Measurements from ENCODE around the gene KLHL35. TPM values are rescaled to one million over a fixed set of nuclear protein-coding genes. Genes with fewer than 3 reads are reported as not detected.
A peak's percentile ranks its signal among the peaks of the same experiment; 100 is the strongest.

KLHL35 gene, protein sequence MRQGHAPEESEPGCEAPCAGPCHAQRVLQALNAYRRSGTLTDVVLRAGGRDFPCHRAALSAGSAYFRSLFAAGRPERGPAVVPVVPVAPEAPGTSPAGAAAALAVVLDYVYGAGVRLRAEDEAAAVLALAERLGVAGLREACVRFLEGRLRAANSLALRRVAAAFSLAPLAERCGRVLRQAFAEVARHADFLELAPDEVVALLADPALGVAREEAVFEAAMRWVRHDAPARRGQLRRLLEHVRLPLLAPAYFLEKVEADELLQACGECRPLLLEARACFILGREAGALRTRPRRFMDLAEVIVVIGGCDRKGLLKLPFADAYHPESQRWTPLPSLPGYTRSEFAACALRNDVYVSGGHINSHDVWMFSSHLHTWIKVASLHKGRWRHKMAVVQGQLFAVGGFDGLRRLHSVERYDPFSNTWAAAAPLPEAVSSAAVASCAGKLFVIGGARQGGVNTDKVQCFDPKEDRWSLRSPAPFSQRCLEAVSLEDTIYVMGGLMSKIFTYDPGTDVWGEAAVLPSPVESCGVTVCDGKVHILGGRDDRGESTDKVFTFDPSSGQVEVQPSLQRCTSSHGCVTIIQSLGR
- total RNA-seq (2014; rRNA removed; shearing (Covaris generic)) (0.28 and 1.1 TPM in 2 replicates), polyA plus RNA-seq (2016; fragmentation: Nextera tagmentation; extraction: Ambion mirVana) (0.10 TPM in 1 of 2 replicates, not detected in the other)
- long read RNA-seq, partial matches to known transcripts, result 0 of 3 reads
- long read RNA-seq, other reads (novel, unspliced or antisense), result 3 of 3 reads

DNA sequence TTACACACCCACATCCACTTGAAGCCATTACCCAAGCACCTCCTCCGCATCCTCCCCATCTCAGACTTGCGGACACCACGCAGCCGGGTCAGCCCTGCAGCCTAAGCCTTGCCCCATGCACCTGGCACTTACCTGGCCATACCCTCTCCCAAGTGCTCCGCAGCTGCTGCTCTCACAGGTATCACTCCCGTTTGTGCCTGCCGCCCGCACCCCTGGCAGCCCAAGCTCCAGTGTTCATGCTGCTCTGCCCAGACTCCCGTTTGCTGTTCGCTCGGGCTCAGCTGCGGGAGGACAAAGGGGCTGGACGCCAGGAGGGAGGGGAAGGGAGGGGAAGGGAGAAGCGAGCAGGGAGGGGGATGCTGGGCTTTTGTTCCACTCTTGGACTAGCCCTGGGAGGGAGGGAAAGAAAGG is at the start of gene KLHL35:
TSS of gene KLHL35 (minus strand) at position 293 of the 411 bp plus-strand sequence. CDS start 2,574 bp downstream, outside the sequence.
- Histone ChIP-seq H3K4me2 (peak within 1 kb of the TSS; percentile 71), H3K36me3 (ENCODE audit: insufficient read depth) (no peaks in the 10 kb centered on the region), H3K79me2 (replicated peaks; ENCODE audit: insufficient read depth) (no peaks in the 10 kb centered on the region), H2AFZ (peak within 1 kb of the TSS; percentile 69), H3F3A (replicated peaks; ENCODE audit: low read depth) (peaks cover 6% of the 10 kb centered on the region; the same call in 1 of the 2 replicates), H3K4me3 (peak within 1 kb of the TSS; percentile 43), H3K4me1 (ENCODE audit: insufficient read depth) (peaks cover 10% of the 10 kb centered on the region), H3K27ac (ENCODE audit: low read depth) (no peak within 1 kb of the TSS), H3K9me2 (ENCODE audit: insufficient read depth) (no peaks in the 10 kb centered on the region), H4K20me1 (replicated peaks; ENCODE audit: insufficient read depth) (no peaks in the 10 kb centered on the region; the same call in 1 of the 2 replicates), H3K27me3 (ENCODE audit: insufficient read depth) (peaks cover 56% of the 10 kb centered on the region)
- no peak for DNase-seq (ENCODE audit: low spot score)
- Mint-ChIP-seq H3K27ac (no peak within 1 kb of the TSS), H3K4me3 (peak within 1 kb of the TSS; percentile 66), H3K36me3 (ENCODE audit: low read depth) (peaks cover 19% of the 10 kb centered on the region), H3K4me1 (peaks cover 28% of the 10 kb centered on the region), H3K9me3 (peaks cover 19% of the 10 kb centered on the region), H3K27me3 (ENCODE audit: insufficient read depth, low read depth, poor library complexity) (peaks cover 59% of the 10 kb centered on the region)
- ATAC-seq, result peak; percentile 15
- TF ChIP-seq, protein P1, sequence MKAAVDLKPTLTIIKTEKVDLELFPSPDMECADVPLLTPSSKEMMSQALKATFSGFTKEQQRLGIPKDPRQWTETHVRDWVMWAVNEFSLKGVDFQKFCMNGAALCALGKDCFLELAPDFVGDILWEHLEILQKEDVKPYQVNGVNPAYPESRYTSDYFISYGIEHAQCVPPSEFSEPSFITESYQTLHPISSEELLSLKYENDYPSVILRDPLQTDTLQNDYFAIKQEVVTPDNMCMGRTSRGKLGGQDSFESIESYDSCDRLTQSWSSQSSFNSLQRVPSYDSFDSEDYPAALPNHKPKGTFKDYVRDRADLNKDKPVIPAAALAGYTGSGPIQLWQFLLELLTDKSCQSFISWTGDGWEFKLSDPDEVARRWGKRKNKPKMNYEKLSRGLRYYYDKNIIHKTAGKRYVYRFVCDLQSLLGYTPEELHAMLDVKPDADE (IDR thresholded peaks at IDR 0.05), result no peak
- peak; percentile 34 for TF ChIP-seq EZH2 (IDR thresholded peaks at IDR 0.05; ENCODE audit: low read depth, unreplicated experiment)

DNA sequence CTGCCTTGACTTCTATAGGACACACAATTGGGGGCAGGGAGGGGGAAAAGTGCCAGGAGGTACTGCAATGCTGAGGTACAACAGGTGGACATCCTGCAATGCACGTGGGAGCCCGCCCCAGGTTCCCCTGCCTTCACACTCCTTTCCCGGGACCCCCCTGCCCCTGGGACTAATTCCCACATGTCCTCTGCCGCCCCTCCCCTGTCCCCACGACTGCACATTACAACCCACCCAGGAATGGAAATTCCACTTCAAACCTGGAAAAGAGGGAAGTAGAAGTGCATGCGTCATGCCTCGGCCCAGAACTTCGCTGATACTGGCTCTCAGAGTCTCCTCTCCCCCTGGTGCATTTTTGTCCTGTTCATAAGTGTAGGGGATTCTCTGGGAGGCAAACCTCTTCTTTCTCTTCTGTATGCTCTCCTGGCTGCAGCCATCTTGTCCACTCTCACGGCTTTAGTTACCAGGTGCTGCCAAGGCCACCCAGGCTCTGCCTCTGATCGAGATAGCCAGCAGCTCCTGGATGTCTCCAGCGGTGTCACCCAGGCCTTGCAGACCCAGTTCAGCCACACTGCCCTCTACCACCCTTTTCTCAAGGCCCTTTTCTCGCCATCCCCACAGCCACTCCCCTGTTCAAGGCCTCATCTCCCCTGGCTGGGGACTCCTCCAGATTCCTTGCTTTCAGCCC is 49.1 kb upstream of the KLHL35 start:
- Histone ChIP-seq H3K27ac (ENCODE audit: low read depth) (no peak overlapping the region), H2AFZ (no peak overlapping the region), H3K9me2 (ENCODE audit: insufficient read depth) (no peaks in the 10 kb centered on the region), H3K4me1 (ENCODE audit: insufficient read depth) (no peaks in the 10 kb centered on the region), H4K20me1 (replicated peaks; ENCODE audit: insufficient read depth) (no peaks in the 10 kb centered on the region), H3K79me2 (replicated peaks; ENCODE audit: insufficient read depth) (no peaks in the 10 kb centered on the region), H3K4me2 (no peak overlapping the region), H3F3A (replicated peaks; ENCODE audit: low read depth) (no peaks in the 10 kb centered on the region), H3K36me3 (ENCODE audit: insufficient read depth) (no peaks in the 10 kb centered on the region), H3K27me3 (ENCODE audit: insufficient read depth) (no peaks in the 10 kb centered on the region), H3K4me3 (no peak overlapping the region)
- H3K4me1 Mint-ChIP-seq, result peaks cover 10% of the 10 kb centered on the region; the same call in 2 of the 3 replicates
- no peaks in the 10 kb centered on the region for H3K36me3 Mint-ChIP-seq (ENCODE audit: low read depth)
- no peak for TF ChIP-seq ZNF114 (CRISPR knock-in tag; IDR thresholded peaks at IDR 0.05)
- TF ChIP-seq, protein P2, sequence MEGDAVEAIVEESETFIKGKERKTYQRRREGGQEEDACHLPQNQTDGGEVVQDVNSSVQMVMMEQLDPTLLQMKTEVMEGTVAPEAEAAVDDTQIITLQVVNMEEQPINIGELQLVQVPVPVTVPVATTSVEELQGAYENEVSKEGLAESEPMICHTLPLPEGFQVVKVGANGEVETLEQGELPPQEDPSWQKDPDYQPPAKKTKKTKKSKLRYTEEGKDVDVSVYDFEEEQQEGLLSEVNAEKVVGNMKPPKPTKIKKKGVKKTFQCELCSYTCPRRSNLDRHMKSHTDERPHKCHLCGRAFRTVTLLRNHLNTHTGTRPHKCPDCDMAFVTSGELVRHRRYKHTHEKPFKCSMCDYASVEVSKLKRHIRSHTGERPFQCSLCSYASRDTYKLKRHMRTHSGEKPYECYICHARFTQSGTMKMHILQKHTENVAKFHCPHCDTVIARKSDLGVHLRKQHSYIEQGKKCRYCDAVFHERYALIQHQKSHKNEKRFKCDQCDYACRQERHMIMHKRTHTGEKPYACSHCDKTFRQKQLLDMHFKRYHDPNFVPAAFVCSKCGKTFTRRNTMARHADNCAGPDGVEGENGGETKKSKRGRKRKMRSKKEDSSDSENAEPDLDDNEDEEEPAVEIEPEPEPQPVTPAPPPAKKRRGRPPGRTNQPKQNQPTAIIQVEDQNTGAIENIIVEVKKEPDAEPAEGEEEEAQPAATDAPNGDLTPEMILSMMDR (conservative IDR thresholded peaks at IDR 0.05; ENCODE audit: low read depth in 2 of 2), result no peak
- H3K27me3 Mint-ChIP-seq (ENCODE audit: insufficient read depth, low read depth, poor library complexity), result peaks cover 10% of the 10 kb centered on the region
- no peaks in the 10 kb centered on the region for H3K9me3 Mint-ChIP-seq
- ATAC-seq (no peak; the same call in 2 of the 3 replicates), DNase-seq (ENCODE audit: low spot score) (no peak)
- peak overlapping the region; percentile 12 for H3K27ac Mint-ChIP-seq
- no peak overlapping the region for H3K4me3 Mint-ChIP-seq

All from GM23338 (cell line).